Stimulated activated CD8-positive, alpha-beta memory T cell treated with anti-CD3 and anti-CD28 coated beads, Interleukin-4, amount 100 ng/mL, for 1 hour (primary cell): ENCODE results near the gene TRAPPC6A.

ENCODE experiments used
- DNase-seq, 2 donors: peaks; one replicate each; pipeline ENCODE4 v3.0.0-alpha.2; 2020; ENCODE audit warnings: low read depth in 2 of 2, low spot score in 1 of 2

Gene TRAPPC6A

GRCh38 chr19:45150180-45150579 lies 27.9 kb downstream of the TRAPPC6A start:
- no peak for DNase-seq

- no peak for DNase-seq
These were observed 28.9 kb downstream of the TRAPPC6A start for GRCh38 chr19:45149129-45149528.

- no peak for DNase-seq
These were observed 30.0 kb downstream of the TRAPPC6A start for GRCh38 chr19:45147835-45148676.

GRCh38 chr19:45146741-45147205 lies 31.3 kb downstream of the TRAPPC6A start:
- no peak for DNase-seq

DNA sequence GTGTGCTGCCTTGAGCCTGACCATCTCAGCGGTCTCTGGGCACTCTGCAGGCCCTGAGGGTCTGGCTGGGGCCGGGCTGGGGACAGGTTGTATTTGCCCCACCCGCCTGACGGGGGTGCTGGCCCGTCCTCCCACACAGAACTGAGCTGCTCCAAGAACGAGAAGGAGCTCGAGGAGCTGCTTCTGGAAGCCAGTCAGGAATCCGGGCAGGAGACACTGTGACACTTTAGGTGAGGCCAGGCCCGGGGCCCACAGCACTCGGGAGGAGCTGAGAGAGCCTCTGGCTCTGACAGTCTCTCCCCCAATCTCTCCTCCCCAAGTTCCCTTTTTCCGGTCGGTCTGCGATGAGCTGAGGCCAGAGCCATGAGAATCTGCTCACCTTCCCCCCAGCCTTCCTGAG lies 31.8 kb downstream of the TRAPPC6A start:
- no peak for DNase-seq

- DNase-seq, result no peak
These were observed 32.5 kb downstream of the TRAPPC6A start for GRCh38 chr19:45145270-45146189.

- DNase-seq, result no peak
These were observed 33.4 kb downstream of the TRAPPC6A start for GRCh38 chr19:45144431-45145269.

DNA sequence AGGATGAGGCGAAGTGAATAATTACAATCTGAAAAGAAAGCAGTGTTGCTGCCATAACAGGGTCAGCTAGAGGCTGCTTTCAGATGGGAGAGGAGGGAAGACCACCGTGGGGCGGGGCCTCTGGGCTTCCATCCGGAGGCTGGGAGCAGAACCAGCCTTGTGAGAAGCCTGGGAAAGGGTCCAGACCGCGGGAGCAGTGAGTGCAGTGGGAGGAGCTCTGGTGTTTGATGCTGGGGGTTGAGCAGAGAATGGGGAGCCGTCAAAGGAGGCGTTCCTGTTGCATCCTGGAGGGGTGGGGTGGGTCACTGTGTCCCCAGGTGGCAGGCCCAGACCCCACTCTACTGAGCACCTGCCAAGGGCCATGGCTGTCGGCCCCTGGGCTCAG lies 35.3 kb downstream of the TRAPPC6A start:
- no peak for DNase-seq

DNA sequence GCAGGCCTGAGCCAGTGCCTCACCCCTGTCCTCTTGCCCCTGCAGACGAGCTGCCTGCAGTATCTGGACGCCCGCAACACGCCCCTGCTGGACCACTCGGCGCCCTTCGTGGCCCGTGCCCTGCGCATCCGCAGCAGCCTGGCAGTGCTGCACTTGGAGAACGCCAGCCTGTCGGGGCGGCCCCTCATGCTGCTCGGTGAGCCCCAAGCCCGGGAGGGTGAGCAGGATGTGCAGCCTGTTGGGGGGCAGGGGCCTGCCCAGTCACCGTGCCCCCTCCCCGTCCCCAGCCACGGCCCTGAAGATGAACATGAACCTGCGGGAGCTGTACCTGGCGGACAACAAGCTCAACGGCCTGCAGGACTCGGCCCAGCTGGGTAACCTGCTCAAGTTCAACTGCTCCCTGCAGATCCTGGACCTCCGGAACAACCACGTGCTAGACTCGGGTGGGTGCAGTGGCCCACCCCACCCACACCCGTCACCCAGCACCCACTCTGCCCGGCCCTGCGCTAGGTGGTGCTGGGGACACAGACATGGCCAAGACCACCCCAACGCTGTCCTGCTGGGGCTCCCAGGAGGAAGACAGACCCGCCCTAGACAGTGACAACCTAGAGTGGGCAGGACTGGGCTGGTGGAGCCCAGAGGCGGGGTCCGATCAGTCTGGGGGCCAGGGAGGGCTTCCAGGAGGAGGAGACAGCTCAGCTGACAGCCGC lies 35.9 kb downstream of the TRAPPC6A start:
- no peak for DNase-seq

DNA sequence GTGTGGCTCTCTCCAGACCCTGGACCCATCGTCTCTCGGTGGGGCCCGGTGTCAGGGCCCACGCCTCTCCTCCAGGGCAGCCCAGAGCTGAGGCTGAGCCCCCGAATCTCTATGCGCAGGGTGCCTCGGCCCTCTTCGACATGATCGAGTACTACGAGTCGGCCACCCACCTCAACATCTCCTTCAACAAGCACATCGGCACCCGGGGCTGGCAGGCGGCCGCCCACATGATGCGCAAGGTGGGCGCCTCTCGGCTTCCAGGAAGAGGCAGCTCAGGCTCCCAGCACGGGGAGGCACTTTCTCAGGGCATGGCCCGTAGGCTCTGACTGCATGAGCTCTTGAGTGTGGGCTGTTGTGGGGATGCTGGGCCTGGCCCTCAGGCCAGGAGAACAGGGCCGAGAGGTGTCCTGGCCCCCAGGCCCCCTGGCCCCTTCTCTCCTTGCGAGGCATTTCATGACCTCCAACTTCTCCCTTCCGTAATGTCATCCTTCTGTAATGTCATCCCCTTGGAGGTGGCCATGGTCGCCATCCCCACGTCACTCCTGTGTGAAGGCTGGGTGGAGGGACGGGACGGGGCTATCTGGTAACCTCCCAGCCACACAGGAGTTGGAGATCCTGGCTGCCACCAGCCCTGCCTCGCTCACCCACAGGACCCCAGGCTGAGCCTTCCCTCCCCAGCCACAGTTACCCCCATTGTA lies 36.7 kb downstream of the TRAPPC6A start:
- no peak for DNase-seq

DNA sequence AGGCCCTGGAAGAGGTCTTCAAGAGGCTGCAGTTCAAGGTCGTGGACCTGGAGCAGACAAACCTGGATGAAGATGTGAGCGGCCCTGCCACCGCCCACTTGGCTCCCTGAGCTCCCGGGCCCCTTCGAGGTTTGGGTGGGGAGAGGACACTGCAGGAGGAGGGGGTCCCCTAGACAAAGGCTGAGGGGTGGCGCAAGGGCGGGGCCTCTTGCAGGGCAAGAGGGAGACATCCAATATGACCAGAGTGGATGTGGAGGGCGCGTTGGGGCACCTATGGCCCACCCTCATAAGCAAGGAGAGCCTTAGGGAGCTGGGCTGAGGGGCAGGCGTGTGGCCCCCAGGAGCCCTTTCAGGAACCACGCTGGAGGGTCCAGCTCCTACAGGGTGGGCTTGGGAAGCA lies 37.5 kb downstream of the TRAPPC6A start:
- DNase-seq, result no peak

GRCh38 chr19:45140144-45140503 lies 37.9 kb downstream of the TRAPPC6A start:
- DNase-seq, result no peak

- no peak for DNase-seq
These were observed 38.5 kb downstream of the TRAPPC6A start for GRCh38 chr19:45139286-45140143.

DNA sequence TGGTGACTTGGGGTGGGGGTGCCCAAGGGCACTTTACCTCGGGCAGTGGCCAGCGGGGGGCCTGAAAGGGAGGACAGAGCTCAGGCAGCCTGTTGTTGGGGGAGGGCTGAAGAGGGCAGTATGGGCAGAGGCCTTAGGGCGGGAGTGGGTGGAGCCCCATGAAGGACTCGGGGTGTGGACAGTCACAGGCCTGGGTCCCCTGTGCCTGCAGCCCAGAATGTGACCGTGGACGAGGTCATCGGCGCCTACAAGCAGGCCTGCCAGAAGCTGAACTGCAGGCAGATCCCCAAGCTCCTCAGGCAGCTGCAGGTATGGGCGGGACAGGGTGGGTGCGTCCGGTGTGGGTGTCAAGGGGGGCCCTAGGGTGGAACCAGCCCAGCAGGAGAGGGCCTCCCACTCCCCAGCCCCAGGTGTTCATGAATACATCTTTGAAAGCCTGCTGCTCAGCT lies 39.7 kb downstream of the TRAPPC6A start:
- no peak for DNase-seq

GRCh38 chr19:45137179-45137761 lies 40.8 kb downstream of the TRAPPC6A start:
- no peak for DNase-seq

DNA sequence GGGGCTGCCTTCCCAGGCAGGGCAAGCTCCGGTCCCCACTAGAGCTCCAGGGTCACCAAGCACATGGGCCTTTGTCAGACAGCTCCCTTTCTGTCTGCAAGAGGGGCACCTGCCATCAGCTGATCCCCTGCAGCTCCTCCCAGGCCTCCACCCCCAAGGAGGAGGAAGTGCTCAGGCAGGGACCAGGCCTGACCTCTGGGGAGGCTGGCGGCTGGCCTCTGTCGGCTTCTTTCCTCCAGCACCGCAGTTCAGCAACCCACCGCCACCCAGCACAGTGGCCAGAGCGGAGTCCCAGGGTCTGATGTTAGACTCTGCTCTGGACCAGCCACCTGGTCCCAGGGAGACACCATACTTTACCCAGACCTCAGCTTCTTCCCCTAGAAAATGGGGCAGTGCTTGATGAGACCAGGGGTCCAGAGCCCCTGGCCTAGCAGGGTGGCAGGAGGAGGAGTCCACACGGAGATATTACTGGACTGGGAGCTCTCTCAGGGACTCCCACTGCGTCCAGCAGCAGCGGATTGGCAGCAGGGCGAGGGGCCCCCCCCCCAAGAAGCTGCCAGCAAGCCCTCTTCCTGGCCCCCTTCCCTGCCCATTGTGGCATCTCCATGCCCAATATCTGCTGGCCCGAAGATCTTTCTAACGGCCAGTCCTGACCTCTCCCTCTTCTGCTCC lies 41.4 kb downstream of the TRAPPC6A start:
- DNase-seq, result no peak

DNA sequence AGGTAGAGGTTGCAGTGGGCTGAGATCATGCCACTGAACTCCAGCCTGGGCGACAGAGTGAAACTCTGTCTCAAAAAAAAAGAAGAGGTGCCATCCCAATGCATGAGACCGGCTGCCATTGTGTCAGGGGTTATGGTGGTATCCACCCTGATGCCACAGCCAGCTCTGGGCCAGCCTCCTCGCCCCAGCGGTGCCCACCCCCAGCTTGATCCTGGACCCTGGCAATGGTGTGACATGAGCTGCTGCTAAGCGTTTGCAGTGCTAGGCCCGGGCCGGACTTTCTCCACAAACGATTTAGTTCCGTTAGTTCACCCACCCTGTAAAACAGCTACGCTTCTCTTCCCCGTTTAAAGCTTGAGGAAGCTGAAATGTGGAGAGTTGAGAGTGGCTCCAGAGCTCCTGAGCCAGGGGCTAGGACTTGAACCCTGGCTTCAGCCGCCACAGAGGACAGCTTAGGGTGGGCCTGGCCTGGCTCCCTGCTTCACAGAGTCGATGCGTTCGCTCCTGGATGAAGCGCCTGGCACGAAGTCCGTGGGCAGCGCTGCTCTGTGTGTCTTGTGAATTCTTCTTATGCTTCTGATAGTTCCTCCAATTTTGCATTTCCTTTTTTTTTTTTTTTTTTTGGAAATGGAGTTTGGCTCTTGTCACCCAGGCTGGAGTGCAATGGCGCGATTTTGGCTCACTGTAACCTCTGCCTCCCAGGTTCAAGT lies 42.7 kb downstream of the TRAPPC6A start:
- DNase-seq, result no peak
